ENCODE results near the gene SPI1. TPM values are rescaled to one million over a fixed set of nuclear protein-coding genes. Genes with fewer than 3 reads are reported as not detected.

SPI1 gene
- total and polyA plus RNA-seq, 2 donors (not counting 3 experiments of a cell fraction or from before 2014, with no cell fraction given), result not detected

DNA sequence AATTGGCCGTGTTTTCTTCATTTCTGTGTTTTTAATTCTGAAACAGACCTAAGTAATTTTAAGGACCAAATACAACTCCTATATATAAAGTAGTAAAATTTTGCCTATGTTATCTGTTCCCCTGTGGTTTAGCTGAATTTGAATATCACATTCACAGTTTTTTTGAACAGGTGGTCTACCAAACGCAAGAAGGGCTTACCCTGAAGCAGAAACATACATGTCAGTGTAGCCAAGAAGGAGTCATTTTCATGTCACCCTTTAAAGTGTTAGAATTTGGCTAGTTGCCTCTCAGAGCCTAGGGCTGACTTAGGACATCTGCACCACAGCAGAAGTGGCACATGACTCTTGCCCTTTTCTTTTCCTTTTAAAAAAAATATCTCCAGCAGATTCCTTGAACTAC, 60.2 kb downstream of the SPI1 start:
- Histone ChIP-seq H2AFZ (ENCODE audit: low read depth, low read length) (no peak overlapping the region), H3K36me3 (ENCODE audit: control insufficient read depth in 2 of 2, extremely low read depth in 1 of 2, insufficient read depth in 2 of 2, low read length in 2 of 2) (peaks cover 0 to 16% of the 10 kb centered on the region in 2 experiments), H3K4me3 (replicated peaks in 1 of 3; ENCODE audit: insufficient read depth in 1 of 3, low read depth in 1 of 3, low read length in 3 of 3) (no peak overlapping the region), H3K9me1 (replicated peaks; ENCODE audit: control insufficient read depth, extremely low read depth, insufficient read depth, low read length) (no peaks in the 10 kb centered on the region), H3K79me2 (ENCODE audit: control insufficient read depth, insufficient read depth, low read length) (no peaks in the 10 kb centered on the region), H3K4me1 (ENCODE audit: control insufficient read depth, extremely low read depth, insufficient read depth, low read length) (no peaks in the 10 kb centered on the region), H3K9me3 (replicated peaks; ENCODE audit: control insufficient read depth, insufficient read depth, low read length) (no peaks in the 10 kb centered on the region), H3K27me3 (ENCODE audit: control insufficient read depth in 2 of 2, insufficient read depth in 2 of 2, low read length in 2 of 2) (no peaks in the 10 kb centered on the region), H3K9ac (replicated peaks; ENCODE audit: extremely low read depth, insufficient read depth, low read length) (no peak overlapping the region), H4K20me1 (replicated peaks; ENCODE audit: control insufficient read depth, extremely low read depth, insufficient read depth, low read length) (no peaks in the 10 kb centered on the region), H3K4me2 (ENCODE audit: insufficient read depth, low read length) (no peak overlapping the region), H3K27ac (ENCODE audit: insufficient read depth, low read depth, low read length) (no peak overlapping the region)
- no peak for TF ChIP-seq FOS (IDR thresholded peaks at IDR 0.05; ENCODE audit: borderline replicate concordance, insufficient read depth, low read length)
- no peak for DNase-seq (ENCODE audit: low read depth, low spot score)
- intact Hi-C loops (cut with micrococcal nuclease) (no loop called here), dilution Hi-C loops (cut with MboI; ENCODE audit: extremely low pct_ligation_motif_present, low sequenced_read_pairs) (no loop called here)
- no TSS peak for BruUV-seq (replicated peaks)
- no peak for FAIRE-seq
- ChIA-PET CTCF (no interaction called here), POLR2A (no interaction called here)

DNA sequence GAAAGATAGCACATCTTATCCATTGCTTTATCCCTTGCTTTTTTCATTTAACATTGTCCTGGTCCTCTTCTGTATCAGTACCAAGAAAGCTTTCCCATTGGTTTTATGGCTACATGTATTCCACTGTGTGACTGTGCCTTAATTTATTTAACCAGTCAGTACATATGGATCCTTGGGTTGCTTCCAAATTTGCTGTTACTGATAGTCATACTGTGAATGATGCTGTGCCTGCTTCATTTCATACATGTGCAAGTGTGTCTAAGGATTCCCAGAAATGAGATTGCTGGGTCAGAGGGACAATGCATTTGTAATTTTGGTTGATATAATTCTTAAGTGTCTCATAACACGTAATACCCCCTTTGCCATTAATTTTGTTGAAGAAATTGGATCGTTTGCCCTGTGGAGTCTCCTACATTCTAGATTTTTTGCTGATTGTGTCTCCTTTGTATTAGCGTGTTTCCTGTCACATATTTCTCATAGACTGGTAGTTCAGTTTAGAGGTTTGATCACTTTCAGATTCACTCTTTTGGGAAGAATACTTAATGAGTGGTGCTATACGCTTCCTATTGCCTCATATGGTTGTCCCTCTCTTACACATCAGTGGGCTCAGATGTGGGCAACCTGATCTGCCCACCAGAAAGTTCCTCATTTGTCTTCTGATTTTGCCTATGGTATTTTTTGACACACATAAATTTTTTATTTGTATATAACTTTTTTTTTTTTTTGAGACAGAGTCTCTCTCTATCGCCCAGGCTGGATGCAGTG, 61.1 kb downstream of the SPI1 start:
- POLR2A ChIA-PET, result no interaction called here
- H4K20me1 ChIP-seq (replicated peaks; ENCODE audit: control insufficient read depth, extremely low read depth, insufficient read depth, low read length), result no peaks in the 10 kb centered on the region
- DNase-seq (ENCODE audit: low read depth, low spot score) (no peak), FAIRE-seq (no peak)
- H2AFZ ChIP-seq (ENCODE audit: low read depth, low read length), result no peak overlapping the region
- H3K4me1 ChIP-seq (ENCODE audit: control insufficient read depth, extremely low read depth, insufficient read depth, low read length), result no peaks in the 10 kb centered on the region
- H3K36me3 ChIP-seq (ENCODE audit: control insufficient read depth in 2 of 2, extremely low read depth in 1 of 2, insufficient read depth in 2 of 2, low read length in 2 of 2), result peaks cover 7 to 16% of the 10 kb centered on the region in 2 experiments
- CTCF ChIA-PET, result no interaction called here
- no peak overlapping the region for H3K9ac ChIP-seq (replicated peaks; ENCODE audit: extremely low read depth, insufficient read depth, low read length)
- H3K9me1 ChIP-seq (replicated peaks; ENCODE audit: control insufficient read depth, extremely low read depth, insufficient read depth, low read length), result no peaks in the 10 kb centered on the region
- no peak overlapping the region for H3K4me2 ChIP-seq (ENCODE audit: insufficient read depth, low read length)
- dilution Hi-C loops (cut with MboI; ENCODE audit: extremely low pct_ligation_motif_present, low sequenced_read_pairs), result no loop called here
- H3K27me3 ChIP-seq (ENCODE audit: control insufficient read depth in 2 of 2, insufficient read depth in 2 of 2, low read length in 2 of 2), result no peaks in the 10 kb centered on the region
- H3K27ac ChIP-seq (ENCODE audit: insufficient read depth, low read depth, low read length), result no peak overlapping the region
- no TSS peak for BruUV-seq (replicated peaks)
- TF ChIP-seq, protein P1, sequence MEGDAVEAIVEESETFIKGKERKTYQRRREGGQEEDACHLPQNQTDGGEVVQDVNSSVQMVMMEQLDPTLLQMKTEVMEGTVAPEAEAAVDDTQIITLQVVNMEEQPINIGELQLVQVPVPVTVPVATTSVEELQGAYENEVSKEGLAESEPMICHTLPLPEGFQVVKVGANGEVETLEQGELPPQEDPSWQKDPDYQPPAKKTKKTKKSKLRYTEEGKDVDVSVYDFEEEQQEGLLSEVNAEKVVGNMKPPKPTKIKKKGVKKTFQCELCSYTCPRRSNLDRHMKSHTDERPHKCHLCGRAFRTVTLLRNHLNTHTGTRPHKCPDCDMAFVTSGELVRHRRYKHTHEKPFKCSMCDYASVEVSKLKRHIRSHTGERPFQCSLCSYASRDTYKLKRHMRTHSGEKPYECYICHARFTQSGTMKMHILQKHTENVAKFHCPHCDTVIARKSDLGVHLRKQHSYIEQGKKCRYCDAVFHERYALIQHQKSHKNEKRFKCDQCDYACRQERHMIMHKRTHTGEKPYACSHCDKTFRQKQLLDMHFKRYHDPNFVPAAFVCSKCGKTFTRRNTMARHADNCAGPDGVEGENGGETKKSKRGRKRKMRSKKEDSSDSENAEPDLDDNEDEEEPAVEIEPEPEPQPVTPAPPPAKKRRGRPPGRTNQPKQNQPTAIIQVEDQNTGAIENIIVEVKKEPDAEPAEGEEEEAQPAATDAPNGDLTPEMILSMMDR (IDR thresholded peaks at IDR 0.05; ENCODE audit: extremely low read depth in 1 of 2, insufficient read depth in 1 of 2, low read depth in 1 of 2, low read length in 2 of 2), result no peak
- TF ChIP-seq GATA2 (IDR thresholded peaks at IDR 0.05; ENCODE audit: insufficient read depth, insufficient read length, low read depth, low read length) (no peak), POLR2A (IDR thresholded peaks at IDR 0.05; ENCODE audit: low read depth, low read length) (no peak), MYC (IDR thresholded peaks at IDR 0.05; ENCODE audit: low read depth, low read length) (no peak), POLR2AphosphoS5 (IDR thresholded peaks at IDR 0.05; ENCODE audit: insufficient read depth, low read depth, low read length) (no peak), FOS (IDR thresholded peaks at IDR 0.05; ENCODE audit: borderline replicate concordance, insufficient read depth, low read length) (no peak), EZH2 (IDR thresholded peaks at IDR 0.05; ENCODE audit: borderline replicate concordance, low read depth, low read length, severe bottlenecking) (no peak), JUN (IDR thresholded peaks at IDR 0.05; ENCODE audit: borderline replicate concordance, insufficient read depth, insufficient read length, low read depth) (no peak)
- TF ChIP-seq, protein P2, sequence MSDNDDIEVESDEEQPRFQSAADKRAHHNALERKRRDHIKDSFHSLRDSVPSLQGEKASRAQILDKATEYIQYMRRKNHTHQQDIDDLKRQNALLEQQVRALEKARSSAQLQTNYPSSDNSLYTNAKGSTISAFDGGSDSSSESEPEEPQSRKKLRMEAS (IDR thresholded peaks at IDR 0.05; ENCODE audit: insufficient read depth, insufficient read length), result no peak
- no peaks in the 10 kb centered on the region for H3K9me3 ChIP-seq (replicated peaks; ENCODE audit: control insufficient read depth, insufficient read depth, low read length)
- no peak overlapping the region for H3K4me3 ChIP-seq (replicated peaks in 1 of 3; ENCODE audit: insufficient read depth in 1 of 3, low read depth in 1 of 3, low read length in 3 of 3)
- no peaks in the 10 kb centered on the region for H3K79me2 ChIP-seq (ENCODE audit: control insufficient read depth, insufficient read depth, low read length)
- intact Hi-C loops (cut with micrococcal nuclease), result no loop called here
